ENCODE results near the gene ABCD1.
A peak's percentile ranks its signal among the peaks of the same experiment; 100 is the strongest.

- TF ChIP-seq POLR2A (IDR thresholded peaks at IDR 0.05; ENCODE audit: low read depth, low read length) = no peak
- peak; percentile 56; the same call in 1 of the 2 replicates for TF ChIP-seq POLR2AphosphoS5 (IDR thresholded peaks at IDR 0.05; ENCODE audit: low read depth, low read length)
Observed at GRCh38 chrX:153784325-153784967, 59.8 kb downstream of the ABCD1 start.
